Endodermal cell (in vitro differentiated cells): ENCODE results near the gene DTNBP1. TPM values are rescaled to one million over a fixed set of nuclear protein-coding genes. Genes with fewer than 3 reads are reported as not detected.

ENCODE experiments used
- DNase-seq: peaks from one replicate; pipeline ENCODE4 v3.0.0-alpha.2; 2017
- H3K27ac ChIP-seq: 2 replicates; pipeline ENCODE4 v1.5.1; 2013; ENCODE audit warnings: mild to moderate bottlenecking, low read depth, low read length, moderate library complexity
- H3K27me3 ChIP-seq: 2 replicates; pipeline ENCODE4 v1.6.1; 2013; ENCODE audit warnings: mild to moderate bottlenecking, low read length, moderate library complexity; ENCODE audit not compliant: insufficient read depth, control insufficient read depth, poor library complexity, severe bottlenecking
- H3K36me3 ChIP-seq: 2 replicates; pipeline ENCODE4 v1.7.0; 2013; ENCODE audit warnings: mild to moderate bottlenecking, low read length, moderate library complexity; ENCODE audit not compliant: control insufficient read depth, insufficient read depth
- H3K4me1 ChIP-seq: one replicate; pipeline ENCODE4 v1.7.0; 2013; ENCODE audit warnings: low read length; ENCODE audit not compliant: control insufficient read depth, insufficient read depth
- H3K4me3 ChIP-seq: 2 replicates; pipeline ENCODE4 v1.5.1; 2013; ENCODE audit warnings: mild to moderate bottlenecking, low read length, moderate library complexity
- H3K9ac ChIP-seq: 2 replicates; pipeline ENCODE4 v1.6.1; 2013; ENCODE audit warnings: mild to moderate bottlenecking, low read length, moderate library complexity; ENCODE audit not compliant: poor library complexity, severe bottlenecking; ENCODE audit errors: extremely low read depth
- H3K9me3 ChIP-seq: 2 replicates; pipeline ENCODE4 v1.6.1; 2013; ENCODE audit warnings: mild to moderate bottlenecking, low read length, moderate library complexity; ENCODE audit not compliant: control insufficient read depth
- H3K27ac Mint-ChIP-seq: 2 replicates; pipeline ENCODE4 v1.8.0; 2020; ENCODE audit warnings: mixed read lengths
- H3K27me3 Mint-ChIP-seq: 2 replicates; pipeline ENCODE4 v1.8.0; 2021; ENCODE audit warnings: mild to moderate bottlenecking, mixed read lengths; ENCODE audit not compliant: insufficient read depth
- H3K36me3 Mint-ChIP-seq: 2 replicates; pipeline ENCODE4 v1.8.0; 2020; ENCODE audit warnings: low read depth, mixed read lengths
- H3K4me1 Mint-ChIP-seq: 2 replicates; pipeline ENCODE4 v1.8.0; 2020; ENCODE audit warnings: mixed read lengths
- H3K4me3 Mint-ChIP-seq: 2 replicates; pipeline ENCODE4 v1.8.0; 2020; ENCODE audit warnings: mild to moderate bottlenecking, moderate library complexity, mixed read lengths
- H3K9me3 Mint-ChIP-seq: 2 replicates; pipeline ENCODE4 v1.8.0; 2020; ENCODE audit warnings: mild to moderate bottlenecking, mixed read lengths
- WGBS, 2 experiments: methylation state at CpG; one replicate each; pipeline versions ENCODE4 v1.1.5 to v1.1.7; 2013; ENCODE audit warnings: missing lambda C conversion rate in 2 of 2, mixed read lengths in 1 of 2; ENCODE audit not compliant: insufficient coverage in 1 of 2, insufficient read length in 1 of 2; 5-methylcytosine and 5-hydroxymethylcytosine counted together
- total RNA-seq, 2 donors: library from RNA; stranded (reverse); fragmentation: NEBNext Ultra II Directional in 1 of 2; extraction: Animal tissue kit (Norgen Biotek cat#: 25700) in 1 of 2; gene quantifications; 2 replicates in 1 of 2; 3 replicates in 1 of 2; pipeline ENCODE4 v1.2.1, GENCODE V29; 2021
- TF ChIP-seq, protein P1 (sequence below): fragments of 200-600 bp; sonication (generic); conservative IDR thresholded peaks from 2 replicates; pipeline ENCODE4 v1.5.0; 2021; ENCODE audit warnings: antibody characterized with exemption, mild to moderate bottlenecking

DTNBP1 gene
- total RNA-seq, 2 donors from 2014 or later = 14.1 to 31.4 TPM

GRCh38 chr6:15528870-15529269 is 134.0 kb downstream of the DTNBP1 start:
- Histone ChIP-seq H3K9ac (no peak overlapping the region), H3K4me1 (no peaks in the 10 kb centered on the region), H3K27ac (no peak overlapping the region), H3K27me3 (no peaks in the 10 kb centered on the region), H3K9me3 (peaks cover 16% of the 10 kb centered on the region), H3K4me3 (no peak overlapping the region), H3K36me3 (peaks cover 25% of the 10 kb centered on the region)
- H3K27me3 Mint-ChIP-seq = no peaks in the 10 kb centered on the region
- TF ChIP-seq, protein P1, sequence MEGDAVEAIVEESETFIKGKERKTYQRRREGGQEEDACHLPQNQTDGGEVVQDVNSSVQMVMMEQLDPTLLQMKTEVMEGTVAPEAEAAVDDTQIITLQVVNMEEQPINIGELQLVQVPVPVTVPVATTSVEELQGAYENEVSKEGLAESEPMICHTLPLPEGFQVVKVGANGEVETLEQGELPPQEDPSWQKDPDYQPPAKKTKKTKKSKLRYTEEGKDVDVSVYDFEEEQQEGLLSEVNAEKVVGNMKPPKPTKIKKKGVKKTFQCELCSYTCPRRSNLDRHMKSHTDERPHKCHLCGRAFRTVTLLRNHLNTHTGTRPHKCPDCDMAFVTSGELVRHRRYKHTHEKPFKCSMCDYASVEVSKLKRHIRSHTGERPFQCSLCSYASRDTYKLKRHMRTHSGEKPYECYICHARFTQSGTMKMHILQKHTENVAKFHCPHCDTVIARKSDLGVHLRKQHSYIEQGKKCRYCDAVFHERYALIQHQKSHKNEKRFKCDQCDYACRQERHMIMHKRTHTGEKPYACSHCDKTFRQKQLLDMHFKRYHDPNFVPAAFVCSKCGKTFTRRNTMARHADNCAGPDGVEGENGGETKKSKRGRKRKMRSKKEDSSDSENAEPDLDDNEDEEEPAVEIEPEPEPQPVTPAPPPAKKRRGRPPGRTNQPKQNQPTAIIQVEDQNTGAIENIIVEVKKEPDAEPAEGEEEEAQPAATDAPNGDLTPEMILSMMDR = no peak
- H3K27ac Mint-ChIP-seq = no peak overlapping the region
- no peak overlapping the region for H3K4me3 Mint-ChIP-seq
- no peaks in the 10 kb centered on the region for H3K4me1 Mint-ChIP-seq
- peaks cover 54% of the 10 kb centered on the region for H3K36me3 Mint-ChIP-seq
- peaks cover 4% of the 10 kb centered on the region for H3K9me3 Mint-ChIP-seq
- peak; percentile 40 for DNase-seq
- WGBS, 2 experiments = 95 to 97% methylated on average over 8 to 9 of the region's 9 CpGs

DNA sequence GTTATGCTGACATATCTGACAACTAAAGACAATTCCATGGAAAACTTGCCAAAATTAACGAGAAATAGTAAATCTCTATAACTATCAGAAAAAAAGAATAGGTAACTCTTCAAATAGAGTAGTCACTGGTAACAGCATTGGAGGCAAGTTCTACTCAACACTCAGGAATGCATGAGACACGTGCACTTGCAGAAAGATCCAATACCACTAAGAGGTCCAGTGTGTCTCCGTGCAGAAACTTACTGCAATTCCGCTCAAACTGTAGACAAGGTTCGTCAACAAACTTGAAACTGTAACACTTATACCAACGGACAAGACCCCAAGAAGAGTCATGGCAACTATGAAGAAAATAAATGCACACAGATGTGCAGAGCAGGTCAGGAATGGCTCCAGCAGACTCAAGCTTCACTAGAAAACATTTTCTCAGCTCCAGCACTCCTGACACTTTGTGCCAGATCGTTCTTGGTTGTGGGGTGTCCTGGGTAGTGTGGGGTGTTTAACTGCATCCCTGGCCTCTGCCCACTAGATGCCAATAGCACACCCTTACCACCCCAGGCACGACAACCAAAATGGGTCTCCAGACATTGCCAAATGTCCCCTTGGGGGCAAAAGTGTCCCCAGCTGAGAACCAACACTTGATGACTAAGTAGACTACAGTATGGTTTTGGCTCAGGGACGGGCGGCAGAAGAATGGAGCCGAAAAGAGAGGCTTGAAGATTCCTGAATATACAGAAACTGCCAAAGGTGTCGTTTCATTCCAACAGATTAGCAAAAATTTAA is 134.8 kb downstream of the DTNBP1 start:
- Mint-ChIP-seq H3K9me3 (peaks cover 4% of the 10 kb centered on the region), H3K27me3 (no peaks in the 10 kb centered on the region), H3K4me3 (no peak overlapping the region), H3K4me1 (no peaks in the 10 kb centered on the region), H3K36me3 (peaks cover 62% of the 10 kb centered on the region), H3K27ac (no peak overlapping the region)
- DNase-seq = no peak
- 92 to 99% methylated on average over 9 to 12 of the region's 12 CpGs for WGBS, 2 experiments
- H3K4me3 ChIP-seq = no peak overlapping the region
- TF ChIP-seq, protein P1 = no peak
- H3K4me1 ChIP-seq = no peaks in the 10 kb centered on the region
- peaks cover 34% of the 10 kb centered on the region for H3K36me3 ChIP-seq
- no peak overlapping the region for H3K9ac ChIP-seq
- peaks cover 16% of the 10 kb centered on the region for H3K9me3 ChIP-seq
- H3K27me3 ChIP-seq = no peaks in the 10 kb centered on the region
- no peak overlapping the region for H3K27ac ChIP-seq

DNA sequence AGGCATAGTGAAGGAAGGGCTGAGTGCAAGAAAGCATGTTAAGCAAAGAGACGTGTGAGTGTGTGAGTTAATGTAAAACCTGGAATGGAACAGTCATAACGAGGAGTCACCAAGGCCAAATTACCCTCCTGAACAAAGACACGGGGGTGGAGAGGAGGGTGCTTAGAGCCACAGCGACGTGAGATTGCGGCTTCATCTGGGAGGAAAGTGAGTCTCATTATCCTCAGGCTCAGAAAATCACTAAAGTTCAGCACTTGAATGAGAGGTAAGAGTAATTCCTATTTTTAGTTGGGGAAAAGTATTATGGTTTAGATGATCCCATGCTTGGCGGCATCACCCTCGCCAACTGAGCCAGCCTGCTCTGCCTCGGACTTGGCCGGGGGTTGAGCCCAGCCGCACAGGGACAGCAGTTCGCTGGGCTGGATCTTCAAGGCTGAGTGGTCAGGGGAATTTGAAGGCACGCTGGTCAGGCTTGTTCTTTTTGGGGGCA is 136.6 kb downstream of the DTNBP1 start:
- 93 to 94% methylated on average over 9 to 13 of the region's 13 CpGs for WGBS, 2 experiments

More for the DNA sequence above, 136.6 kb downstream of the DTNBP1 start:
- TF ChIP-seq, protein P1 = no peak
- Mint-ChIP-seq H3K4me1 (no peaks in the 10 kb centered on the region), H3K36me3 (peaks cover 72% of the 10 kb centered on the region), H3K27ac (no peak overlapping the region), H3K9me3 (peaks cover 4% of the 10 kb centered on the region), H3K27me3 (no peaks in the 10 kb centered on the region), H3K4me3 (no peak overlapping the region)
- Histone ChIP-seq H3K4me1 (no peaks in the 10 kb centered on the region), H3K4me3 (no peak overlapping the region), H3K9ac (no peak overlapping the region), H3K27me3 (no peaks in the 10 kb centered on the region), H3K9me3 (peaks cover 16% of the 10 kb centered on the region), H3K27ac (no peak overlapping the region), H3K36me3 (peaks cover 45% of the 10 kb centered on the region)
- peak; percentile 53 for DNase-seq
